ENCODE results near the gene CLSTN2.

The CLSTN2 gene

GRCh38 chr3:140188285-140188684 is 253.3 kb downstream of the CLSTN2 start:
- TF ChIP-seq SIN3A (IDR thresholded peaks at IDR 0.05; ENCODE audit: borderline replicate concordance, insufficient read depth, low read length), result no peak
- TF ChIP-seq FOXP2 (optimal IDR thresholded peaks at IDR 0.05; ENCODE audit: borderline replicate concordance, extremely low read depth, extremely low read length, insufficient read depth), result no peak
- no peak for TF ChIP-seq TAF1 (IDR thresholded peaks at IDR 0.05; ENCODE audit: borderline replicate concordance, insufficient read depth, low read length)
- TF ChIP-seq REST (IDR thresholded peaks at IDR 0.05; ENCODE audit: insufficient read depth in 1 of 2, low read depth in 2 of 2, low read length in 2 of 2), result no peak
- TF ChIP-seq POLR2AphosphoS5 (IDR thresholded peaks at IDR 0.05; ENCODE audit: low read depth, low read length), result no peak

- TF ChIP-seq SIN3A (IDR thresholded peaks at IDR 0.05; ENCODE audit: borderline replicate concordance, insufficient read depth, low read length), result no peak
Observed at GRCh38 chr3:140189267-140189666, 254.3 kb downstream of the CLSTN2 start.

GRCh38 chr3:140189976-140190375 is 255.0 kb downstream of the CLSTN2 start:
- TF ChIP-seq REST (IDR thresholded peaks at IDR 0.05; ENCODE audit: insufficient read depth in 1 of 2, low read depth in 2 of 2, low read length in 2 of 2), result no peak

- TF ChIP-seq POLR2AphosphoS5 (IDR thresholded peaks at IDR 0.05; ENCODE audit: low read depth, low read length) (no peak), REST (IDR thresholded peaks at IDR 0.05; ENCODE audit: insufficient read depth in 1 of 2, low read depth in 2 of 2, low read length in 2 of 2) (no peak), SIN3A (IDR thresholded peaks at IDR 0.05; ENCODE audit: borderline replicate concordance, insufficient read depth, low read length) (no peak), FOXP2 (optimal IDR thresholded peaks at IDR 0.05; ENCODE audit: borderline replicate concordance, extremely low read depth, extremely low read length, insufficient read depth) (no peak), TAF1 (IDR thresholded peaks at IDR 0.05; ENCODE audit: borderline replicate concordance, insufficient read depth, low read length) (no peak)
Observed at GRCh38 chr3:140196970-140197369, 262.0 kb downstream of the CLSTN2 start.

GRCh38 chr3:140198242-140198641 is 263.3 kb downstream of the CLSTN2 start:
- no peak for TF ChIP-seq SIN3A (IDR thresholded peaks at IDR 0.05; ENCODE audit: borderline replicate concordance, insufficient read depth, low read length)

GRCh38 chr3:140199008-140199407 is 264.0 kb downstream of the CLSTN2 start:
- no peak for TF ChIP-seq REST (IDR thresholded peaks at IDR 0.05; ENCODE audit: insufficient read depth in 1 of 2, low read depth in 2 of 2, low read length in 2 of 2)
- no peak for TF ChIP-seq TAF1 (IDR thresholded peaks at IDR 0.05; ENCODE audit: borderline replicate concordance, insufficient read depth, low read length)
- TF ChIP-seq FOXP2 (optimal IDR thresholded peaks at IDR 0.05; ENCODE audit: borderline replicate concordance, extremely low read depth, extremely low read length, insufficient read depth), result no peak
- TF ChIP-seq POLR2AphosphoS5 (IDR thresholded peaks at IDR 0.05; ENCODE audit: low read depth, low read length), result no peak
- no peak for TF ChIP-seq SIN3A (IDR thresholded peaks at IDR 0.05; ENCODE audit: borderline replicate concordance, insufficient read depth, low read length)
